Skeletal muscle tissue (tissue), 4 donors: ENCODE results near the gene RLBP1. TPM values are rescaled to one million over a fixed set of nuclear protein-coding genes. Genes with fewer than 3 reads are reported as not detected.

Experiments used
- H3K27ac ChIP-seq: one replicate; pipeline ENCODE4 v1.7.0; 2013; ENCODE audit warnings: mild to moderate bottlenecking, low read depth, low read length, inconsistent platforms
- H3K27me3 ChIP-seq, 3 donors: one replicate each; pipeline ENCODE4 v1.7.0; 2013; ENCODE audit warnings: low read length in 3 of 3; ENCODE audit not compliant: control insufficient read depth in 3 of 3, insufficient read depth in 3 of 3
- H3K36me3 ChIP-seq, 3 donors: one replicate each; pipeline ENCODE4 v1.7.0; 2013; ENCODE audit warnings: low read length in 3 of 3; ENCODE audit not compliant: control insufficient read depth in 3 of 3, insufficient read depth in 3 of 3
- H3K4me1 ChIP-seq, 3 donors: one replicate each; pipeline ENCODE4 v1.7.0; 2013; ENCODE audit warnings: low read length in 3 of 3, mild to moderate bottlenecking in 3 of 3; ENCODE audit not compliant: control insufficient read depth in 3 of 3, insufficient read depth in 3 of 3
- H3K4me3 ChIP-seq, 3 donors: one replicate each; pipeline ENCODE4 v1.7.0; 2013; ENCODE audit warnings: low read length in 3 of 3
- H3K9ac ChIP-seq, 3 donors: one replicate each; pipeline ENCODE4 v1.7.0; 2013; ENCODE audit warnings: low read length in 3 of 3, mild to moderate bottlenecking in 3 of 3, moderate library complexity in 2 of 3, low read depth in 1 of 3
- H3K9me3 ChIP-seq, 3 donors: one replicate each; pipeline ENCODE4 v1.7.0; 2013; ENCODE audit warnings: low read length in 3 of 3; ENCODE audit not compliant: control insufficient read depth in 3 of 3
- total RNA-seq: library from RNA; depleted of rRNA; stranded (reverse); fragments of >200 nt; gene quantifications from one replicate; pipeline ENCODE4 v1.2.3, GENCODE V29; 2014
- donor health status: Osteomylitis.

RLBP1 gene
- total RNA-seq, 1 donor from 2014 or later = 0.52 TPM

DNA sequence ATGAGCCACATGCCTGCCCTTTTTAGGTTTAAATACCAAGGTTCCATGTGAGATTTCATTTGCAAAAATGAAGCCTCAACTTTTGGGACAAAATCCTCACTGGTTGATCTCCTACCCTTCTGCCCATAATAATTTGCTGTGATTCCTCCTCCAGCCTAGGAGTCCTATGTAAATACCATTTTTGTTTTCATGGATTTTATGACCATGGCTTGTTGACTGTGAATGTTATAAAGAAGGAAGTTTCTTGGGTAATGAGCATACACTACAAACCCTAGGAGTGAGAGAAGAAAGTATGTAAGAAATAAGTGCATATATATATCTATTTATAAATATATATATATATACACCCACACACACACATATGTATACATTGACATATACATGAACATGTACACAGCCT, 13.1 kb downstream of the RLBP1 start:
- Histone ChIP-seq H3K9me3 (no peaks in the 10 kb centered on the region), H3K27ac (no peak overlapping the region), H3K36me3 (no peaks in the 10 kb centered on the region), H3K4me3 (no peak overlapping the region), H3K9ac (no peak overlapping the region), H3K4me1 (peaks cover 0 to 4% (median 2%) of the 10 kb centered on the region in 3 donors), H3K27me3 (no peaks in the 10 kb centered on the region)

DNA sequence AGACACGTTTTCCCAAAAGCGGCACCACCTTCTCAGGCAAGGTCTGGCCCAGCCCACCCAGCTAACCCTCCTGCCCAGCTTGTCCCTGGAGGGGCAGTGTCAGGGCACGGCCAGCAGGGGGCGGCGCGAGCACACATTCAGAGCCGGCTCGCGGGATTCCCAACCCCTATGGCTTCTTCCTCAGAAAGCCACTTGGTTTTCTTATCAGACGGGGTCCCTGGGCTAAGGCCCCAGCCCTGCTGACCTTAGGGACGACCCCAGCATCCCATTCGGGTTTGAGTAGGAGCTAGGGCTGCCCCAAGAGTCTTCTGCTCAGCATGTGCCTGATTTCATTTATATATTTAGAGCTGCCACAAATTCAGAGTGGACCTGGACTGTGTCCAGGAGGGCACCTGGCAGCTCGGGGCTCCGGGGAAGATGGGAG, 14.5 kb downstream of the RLBP1 start:
- Histone ChIP-seq H3K4me1 (peaks cover 0 to 4% (median 2%) of the 10 kb centered on the region in 3 donors), H3K9me3 (no peaks in the 10 kb centered on the region), H3K27me3 (no peaks in the 10 kb centered on the region), H3K9ac (peak overlapping the region in 1 of 3 donors; percentile 64), H3K27ac (no peak overlapping the region), H3K36me3 (no peaks in the 10 kb centered on the region), H3K4me3 (peak overlapping the region in 2 of 3 donors; percentile 14 to 43)

DNA sequence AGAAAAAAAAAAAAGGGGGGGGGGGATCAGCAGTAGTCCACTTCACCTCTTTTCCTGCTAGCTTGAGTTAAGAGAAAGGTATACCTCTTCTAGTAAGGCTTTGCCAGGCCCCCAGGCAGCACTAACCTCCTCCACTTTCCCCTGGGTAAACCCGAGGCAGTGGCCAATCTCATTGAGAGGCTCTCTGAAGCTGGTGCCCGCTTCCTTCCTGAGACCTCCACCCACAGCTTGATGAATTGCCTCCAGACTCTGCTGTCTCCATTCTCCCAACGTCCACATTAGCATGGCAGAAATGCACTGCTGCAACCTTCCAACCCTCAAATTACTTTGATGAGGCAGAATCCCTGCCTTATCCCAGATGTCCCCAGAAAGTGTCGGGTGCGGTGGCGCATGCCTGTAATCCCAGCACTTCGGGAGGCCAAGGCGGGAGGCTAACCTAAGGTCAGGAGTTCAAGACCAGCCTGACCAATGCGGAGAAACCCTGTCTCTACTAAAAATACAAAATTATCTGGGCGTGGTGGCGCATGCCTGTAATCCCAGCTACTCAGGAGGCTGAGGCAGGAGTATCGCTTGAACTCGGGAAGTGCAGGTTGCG, 15.3 kb downstream of the RLBP1 start:
- no peaks in the 10 kb centered on the region for H3K27me3 ChIP-seq
- H3K4me1 ChIP-seq = peaks cover 0 to 4% (median 2%) of the 10 kb centered on the region in 3 donors
- no peaks in the 10 kb centered on the region for H3K36me3 ChIP-seq
- no peak overlapping the region for H3K9ac ChIP-seq
- no peak overlapping the region for H3K4me3 ChIP-seq
- H3K9me3 ChIP-seq = no peaks in the 10 kb centered on the region
- H3K27ac ChIP-seq = no peak overlapping the region

DNA sequence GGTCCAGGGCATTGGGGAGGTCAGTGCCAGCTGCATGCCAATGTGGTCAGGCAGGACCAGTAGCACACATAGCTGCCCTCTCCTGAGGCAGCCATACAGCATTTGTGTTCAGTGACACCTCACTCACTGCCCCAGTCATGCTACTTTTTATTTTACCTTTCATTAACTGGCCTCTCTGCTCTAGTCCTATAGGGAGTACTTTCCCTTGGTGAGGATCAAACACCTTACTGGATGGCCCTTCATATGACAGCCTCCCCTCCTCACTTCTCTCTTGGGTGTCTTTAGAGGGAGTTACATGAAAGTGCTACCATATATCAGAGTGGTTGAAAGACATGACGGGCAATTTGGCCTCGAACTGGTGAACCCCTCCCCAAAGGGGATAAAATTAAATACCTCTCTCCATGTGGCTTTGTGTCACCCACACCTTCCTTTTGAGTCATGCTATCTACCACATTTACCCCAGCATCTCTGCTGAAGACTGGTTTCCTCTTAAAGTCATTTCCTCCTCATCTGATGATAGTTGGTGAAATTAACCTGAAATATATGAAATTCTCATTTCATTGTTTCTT, 17.6 kb downstream of the RLBP1 start:
- Histone ChIP-seq H3K4me1 (peaks cover 0 to 7% (median 4%) of the 10 kb centered on the region in 3 donors), H3K27ac (no peak overlapping the region)

DNA sequence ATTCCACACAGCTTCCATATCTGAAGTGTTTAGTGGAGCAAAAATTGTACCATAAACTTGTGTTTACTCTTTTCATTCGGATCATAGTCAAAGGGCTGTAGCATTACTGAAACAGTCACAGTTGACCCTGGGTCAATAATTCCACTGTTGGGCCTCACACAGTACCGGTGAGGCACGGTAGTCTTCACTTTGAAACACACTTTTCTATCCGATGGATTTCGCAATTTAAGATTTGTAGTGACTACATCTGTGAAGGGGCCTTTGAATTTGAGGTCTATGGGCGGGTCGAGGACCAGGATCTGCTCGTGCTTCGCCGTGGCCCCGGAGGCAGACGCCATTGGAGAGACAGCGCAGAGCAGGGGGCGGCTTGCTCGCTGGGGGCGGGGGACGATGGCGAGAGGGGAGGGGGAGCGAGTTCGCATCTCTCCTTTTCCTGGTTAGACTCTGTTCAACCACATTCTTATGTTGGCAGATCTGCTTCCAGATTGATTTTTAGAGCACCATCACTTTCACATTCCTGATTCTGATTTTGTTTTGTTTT, 19.8 kb downstream of the RLBP1 start:
- Histone ChIP-seq H3K27me3 (no peaks in the 10 kb centered on the region), H3K36me3 (peaks cover 3 to 23% (median 4%) of the 10 kb centered on the region in 3 donors), H3K4me1 (peaks cover 0 to 7% (median 4%) of the 10 kb centered on the region in 3 donors), H3K9ac (no peak overlapping the region), H3K27ac (no peak overlapping the region), H3K4me3 (no peak overlapping the region), H3K9me3 (no peaks in the 10 kb centered on the region)

More for the DNA sequence above, 17.6 kb downstream of the RLBP1 start:
- peaks cover 0 to 12% (median 1%) of the 10 kb centered on the region in 3 donors for H3K36me3 ChIP-seq
- no peak overlapping the region for H3K4me3 ChIP-seq
- H3K27me3 ChIP-seq = no peaks in the 10 kb centered on the region
- H3K9me3 ChIP-seq = no peaks in the 10 kb centered on the region
- H3K9ac ChIP-seq = no peak overlapping the region

DNA sequence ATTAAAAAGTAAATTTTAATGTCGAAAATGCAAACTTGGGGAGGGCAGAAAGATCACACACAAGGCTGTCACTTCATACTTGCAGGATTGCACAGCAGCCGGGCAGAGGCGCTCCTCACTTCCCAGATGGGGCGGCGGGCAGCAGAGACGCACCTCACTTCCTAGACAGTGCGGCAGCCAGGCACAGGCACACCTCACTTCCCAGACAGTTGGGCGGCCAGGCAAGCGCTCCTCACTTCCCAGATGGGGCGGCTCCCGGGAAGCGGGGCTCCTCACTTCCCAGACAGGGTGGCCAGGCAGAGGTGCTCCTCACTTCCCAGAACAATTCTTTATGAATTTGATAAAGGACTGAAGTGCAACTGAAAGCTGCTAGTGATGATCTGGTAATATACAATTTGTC, 21.2 kb downstream of the RLBP1 start:
- Histone ChIP-seq H3K9me3 (no peaks in the 10 kb centered on the region), H3K27me3 (no peaks in the 10 kb centered on the region), H3K9ac (no peak overlapping the region), H3K36me3 (peaks cover 10 to 30% (median 12%) of the 10 kb centered on the region in 3 donors), H3K27ac (no peak overlapping the region), H3K4me1 (peaks cover 2 to 11% (median 4%) of the 10 kb centered on the region in 3 donors), H3K4me3 (no peak overlapping the region)

DNA sequence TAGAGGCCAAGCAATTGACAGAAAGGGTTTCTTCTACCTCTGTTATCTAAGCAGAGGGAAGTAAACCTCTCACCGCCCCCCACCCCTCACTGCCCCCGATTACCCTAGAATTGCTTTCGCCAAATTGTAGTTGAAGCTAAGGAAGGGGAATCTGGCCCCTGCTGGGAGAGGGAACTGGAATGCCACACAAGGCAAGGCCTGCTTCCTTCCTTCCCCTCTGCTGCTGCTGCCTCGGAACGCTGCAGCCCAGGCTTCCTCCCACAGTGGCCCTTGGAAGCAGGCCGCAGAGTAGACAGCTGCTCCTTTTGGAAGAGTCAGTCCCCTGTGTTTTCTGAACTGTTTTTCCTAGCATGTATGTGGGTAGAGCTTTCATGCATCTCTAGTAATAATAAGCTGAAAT, 21.6 kb downstream of the RLBP1 start:
- no peak overlapping the region for H3K4me3 ChIP-seq
- no peaks in the 10 kb centered on the region for H3K9me3 ChIP-seq
- peaks cover 14 to 34% (median 16%) of the 10 kb centered on the region in 3 donors for H3K36me3 ChIP-seq
- no peaks in the 10 kb centered on the region for H3K27me3 ChIP-seq
- no peak overlapping the region for H3K27ac ChIP-seq
- no peak overlapping the region for H3K9ac ChIP-seq
- H3K4me1 ChIP-seq = peaks cover 3 to 16% (median 4%) of the 10 kb centered on the region in 3 donors

DNA sequence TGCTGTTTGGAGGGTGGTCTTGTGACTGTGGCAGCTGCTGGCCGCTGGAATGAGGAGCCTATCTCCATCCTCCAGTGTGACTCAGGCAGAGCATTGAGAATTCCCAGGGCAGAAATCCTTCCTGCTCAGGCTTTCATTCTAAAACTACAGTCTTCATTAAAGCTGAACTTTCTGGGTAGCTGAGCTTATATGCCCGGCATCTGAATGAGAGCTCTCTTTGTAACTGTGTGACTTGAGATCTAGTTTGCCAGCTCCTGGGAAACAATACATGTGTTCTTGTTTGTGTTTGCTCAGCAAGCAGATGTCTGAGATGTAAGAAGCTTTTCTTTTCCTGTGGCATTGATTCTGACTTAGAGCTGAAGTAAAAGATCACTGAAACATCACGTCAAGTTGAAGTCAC, 22.4 kb downstream of the RLBP1 start:
- Histone ChIP-seq H3K27me3 (no peaks in the 10 kb centered on the region), H3K4me3 (no peak overlapping the region), H3K4me1 (peaks cover 3 to 16% (median 4%) of the 10 kb centered on the region in 3 donors), H3K9ac (no peak overlapping the region), H3K9me3 (no peaks in the 10 kb centered on the region), H3K27ac (no peak overlapping the region), H3K36me3 (peaks cover 17 to 42% (median 18%) of the 10 kb centered on the region in 3 donors)

DNA sequence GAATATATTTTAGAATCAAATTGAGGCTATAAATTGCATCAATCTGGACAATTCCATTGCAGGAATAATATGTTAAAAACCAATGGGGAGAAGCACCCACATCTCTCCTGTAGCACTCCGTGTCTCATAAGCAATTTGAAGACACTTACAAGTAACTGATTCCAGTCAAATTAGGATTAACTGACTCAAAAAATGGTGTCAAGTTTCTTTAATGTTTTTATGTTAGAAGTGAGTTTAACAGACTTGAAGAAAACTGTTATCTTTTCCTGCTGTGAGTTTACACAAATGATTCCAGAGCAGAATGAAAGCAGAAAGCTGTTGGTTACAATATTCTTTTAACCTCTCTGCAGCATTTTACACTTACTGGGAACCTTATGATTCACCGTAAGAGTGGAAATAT, 23.2 kb downstream of the RLBP1 start:
- no peak overlapping the region for H3K27ac ChIP-seq
- H3K9me3 ChIP-seq = no peaks in the 10 kb centered on the region
- H3K27me3 ChIP-seq = no peaks in the 10 kb centered on the region
- no peak overlapping the region for H3K9ac ChIP-seq
- no peak overlapping the region for H3K4me3 ChIP-seq
- H3K36me3 ChIP-seq = peaks cover 21 to 46% (median 23%) of the 10 kb centered on the region in 3 donors
- peaks cover 3 to 16% (median 4%) of the 10 kb centered on the region in 3 donors for H3K4me1 ChIP-seq

DNA sequence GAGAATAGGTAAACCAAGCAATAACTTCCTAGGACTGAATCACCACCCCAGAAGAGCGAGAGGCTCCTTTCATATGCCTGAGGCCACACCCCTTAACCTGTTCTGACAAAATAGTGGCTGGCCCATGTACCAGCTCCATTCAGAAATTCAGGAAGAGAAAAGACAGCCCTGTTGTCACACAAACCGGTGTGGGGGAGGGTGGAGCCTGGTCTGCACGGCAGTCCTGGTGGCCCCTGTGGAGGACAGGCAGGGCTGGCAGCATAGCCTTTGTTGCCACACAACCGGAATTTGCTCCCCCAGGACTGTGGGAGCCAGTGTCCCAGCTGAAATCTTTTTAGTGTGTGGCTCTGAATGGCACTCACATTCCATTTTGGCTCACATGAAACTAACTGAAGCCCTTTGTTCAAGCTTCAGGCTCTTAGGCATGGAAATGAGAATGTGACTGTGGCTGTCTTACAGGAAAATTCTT, 23.8 kb downstream of the RLBP1 start:
- peaks cover 3 to 16% (median 4%) of the 10 kb centered on the region in 3 donors for H3K4me1 ChIP-seq
- H3K27me3 ChIP-seq = no peaks in the 10 kb centered on the region
- no peaks in the 10 kb centered on the region for H3K9me3 ChIP-seq
- no peak overlapping the region for H3K4me3 ChIP-seq
- no peak overlapping the region for H3K9ac ChIP-seq
- H3K36me3 ChIP-seq = peaks cover 28 to 53% (median 29%) of the 10 kb centered on the region in 3 donors
- no peak overlapping the region for H3K27ac ChIP-seq
